H1 (cell line): ENCODE measurements around the gene MCMBP. TPM values are rescaled to one million over a fixed set of nuclear protein-coding genes. Genes with fewer than 3 reads are reported as not detected.

ENCODE experiments used
- BRCA1 ChIP-seq: IDR thresholded peaks from 2 replicates; pipeline ENCODE4 v1.6.1; 2012; ENCODE audit warnings: low read depth, low read length, improper control_type of control experiment
- CTBP2 ChIP-seq: IDR thresholded peaks from 2 replicates; pipeline ENCODE4 v1.7.0; 2011; ENCODE audit warnings: borderline replicate concordance, mild to moderate bottlenecking, moderate library complexity, mixed read lengths, low read length; ENCODE audit not compliant: insufficient read depth, insufficient read length
- RBBP5 ChIP-seq: IDR thresholded peaks from 2 replicates; pipeline ENCODE4 v1.7.1; 2012; ENCODE audit warnings: low read depth, mild to moderate bottlenecking, inconsistent platforms, low read length, moderate library complexity, borderline replicate concordance
- SIX5 ChIP-seq: IDR thresholded peaks from 2 replicates; pipeline ENCODE4 v1.6.1; 2011; ENCODE audit warnings: mild to moderate bottlenecking, low read depth, low read length
- TAF1 ChIP-seq: IDR thresholded peaks from 2 replicates; pipeline ENCODE4 v1.6.1; 2011; ENCODE audit warnings: mild to moderate bottlenecking, low read depth, low read length
- YY1 ChIP-seq: IDR thresholded peaks from 2 replicates; pipeline ENCODE4 v1.6.1; 2011; ENCODE audit warnings: low read depth, mild to moderate bottlenecking, low read length
- polyA plus RNA-seq, 7 experiments: library from polyadenylated mRNA; depleted of rRNA in 3 of 7; stranded (reverse) in 5 of 7; unstranded in 2 of 7; fragments of >200 nt in 5 of 7; fragments of 200-250 nt in 2 of 7; gene quantifications; 1 replicate in 5 of 7; 2 replicates in 1 of 7; 4 replicates in 1 of 7; pipeline versions ENCODE4 v1.2.1 to v1.2.3, GENCODE V29; 2011 to 2013; ENCODE audit warnings: missing spikeins in 2 of 7, mixed read lengths in 2 of 7
- total RNA-seq: library from RNA; stranded (reverse); fragmentation: NEBNext Ultra II Directional; extraction: Animal tissue kit (Norgen Biotek cat#: 25700); gene quantifications from 2 replicates; pipeline ENCODE4 v1.2.1, GENCODE V29; 2021

MCMBP gene
- total and polyA plus RNA-seq, 2 of the 8 experiments (the other 6 are each of a cell fraction or from before 2014, with no cell fraction given): 67.3 to 81.7 TPM

- TF ChIP-seq TAF1 (no peak), YY1 (no peak), SIX5 (no peak), RBBP5 (no peak), CTBP2 (no peak), BRCA1 (no peak)
Observed at GRCh38 chr10:119896061-119896655, 23.5 kb upstream of the MCMBP start (continued).
